HEK293 (cell line): Measurements from ENCODE around the gene PPM1L.

Experiments
- GLIS1 ChIP-seq: fragments of 450-650 bp; formaldehyde crosslinking; IDR thresholded peaks from 2 replicates; pipeline ENCODE4 v1.5.1; 2016; ENCODE audit warnings: missing biosample characterization, missing genetic modification characterization
- GLIS2 ChIP-seq: fragments of 450-650 bp; formaldehyde crosslinking; IDR thresholded peaks from 2 replicates; pipeline ENCODE4 v1.5.1; 2016; ENCODE audit warnings: missing biosample characterization, missing genetic modification characterization
- HOXA7 ChIP-seq: sonication (generic); formaldehyde crosslinking; IDR thresholded peaks from 2 replicates; pipeline ENCODE4 v1.8.1; 2022; ENCODE audit warnings: missing genetic modification reagents, borderline replicate concordance
- HOXD13 ChIP-seq: sonication (generic); formaldehyde crosslinking; IDR thresholded peaks from 2 replicates; pipeline ENCODE4 v1.8.0; 2022; ENCODE audit warnings: missing genetic modification reagents, borderline replicate concordance
- KLF1 ChIP-seq: fragments of 450-650 bp; formaldehyde crosslinking; IDR thresholded peaks from 2 replicates; pipeline ENCODE4 v1.5.1; 2016; ENCODE audit warnings: missing biosample characterization, missing genetic modification characterization
- PRDM1 ChIP-seq: fragments of 450-650 bp; formaldehyde crosslinking; IDR thresholded peaks from 2 replicates; pipeline ENCODE4; 2016; ENCODE audit warnings: missing biosample characterization, missing genetic modification characterization
- RBAK ChIP-seq: fragments of 450-650 bp; formaldehyde crosslinking; IDR thresholded peaks from 2 replicates; pipeline ENCODE4 v1.5.1; 2016; ENCODE audit warnings: missing biosample characterization, missing genetic modification characterization
- TCF7L2 ChIP-seq: IDR thresholded peaks from 2 replicates; pipeline ENCODE4 v1.6.1; 2011; ENCODE audit warnings: low read depth, mild to moderate bottlenecking, inconsistent platforms, low read length, moderate library complexity, borderline replicate concordance
- WT1 ChIP-seq: fragments of 450-650 bp; formaldehyde crosslinking; IDR thresholded peaks from 2 replicates; pipeline ENCODE4 v1.5.1; 2016; ENCODE audit warnings: missing biosample characterization, missing genetic modification characterization
- ZBTB20 ChIP-seq: fragments of 450-650 bp; formaldehyde crosslinking; IDR thresholded peaks from 2 replicates; pipeline ENCODE4 v1.5.1; 2016; ENCODE audit warnings: missing biosample characterization, missing genetic modification characterization
- ZFP37 ChIP-seq: fragments of 450-650 bp; formaldehyde crosslinking; IDR thresholded peaks from 2 replicates; pipeline ENCODE4 v1.5.1; 2016; ENCODE audit warnings: missing biosample characterization, missing genetic modification characterization
- ZFP41 ChIP-seq: fragments of 450-650 bp; formaldehyde crosslinking; IDR thresholded peaks from 2 replicates; pipeline ENCODE4 v1.5.1; 2016; ENCODE audit warnings: missing biosample characterization, missing genetic modification characterization, borderline replicate concordance
- ZNF121 ChIP-seq: fragments of 450-650 bp; formaldehyde crosslinking; IDR thresholded peaks from 2 replicates; pipeline ENCODE4 v1.5.1; 2016; ENCODE audit warnings: missing biosample characterization, missing genetic modification characterization
- ZNF140 ChIP-seq: fragments of 450-650 bp; formaldehyde crosslinking; IDR thresholded peaks from 2 replicates; pipeline ENCODE4 v1.5.1; 2016; ENCODE audit warnings: missing biosample characterization, missing genetic modification characterization
- ZNF157 ChIP-seq: fragments of 450-650 bp; formaldehyde crosslinking; IDR thresholded peaks from 2 replicates; pipeline ENCODE4 v1.5.1; 2016; ENCODE audit warnings: missing biosample characterization, missing genetic modification characterization
- ZNF174 ChIP-seq: fragments of 450-650 bp; formaldehyde crosslinking; IDR thresholded peaks from 2 replicates; pipeline ENCODE4 v1.5.0; 2017; ENCODE audit warnings: missing biosample characterization, mild to moderate bottlenecking, missing genetic modification characterization
- ZNF2 ChIP-seq: fragments of 450-650 bp; formaldehyde crosslinking; IDR thresholded peaks from 2 replicates; pipeline ENCODE4 v1.5.1; 2016; ENCODE audit warnings: missing biosample characterization, missing genetic modification characterization
- ZNF239 ChIP-seq: fragments of 450-650 bp; formaldehyde crosslinking; IDR thresholded peaks from 2 replicates; pipeline ENCODE4 v1.5.1; 2016; ENCODE audit warnings: missing biosample characterization, missing genetic modification characterization
- ZNF335 ChIP-seq: fragments of 450-650 bp; formaldehyde crosslinking; conservative IDR thresholded peaks from 2 replicates; pipeline ENCODE4 v1.5.1; 2016; ENCODE audit warnings: missing biosample characterization, missing genetic modification characterization
- ZNF366 ChIP-seq: fragments of 450-650 bp; formaldehyde crosslinking; conservative IDR thresholded peaks from 2 replicates; pipeline ENCODE4 v1.5.1; 2016; ENCODE audit warnings: missing biosample characterization, missing genetic modification characterization
- ZNF600 ChIP-seq: fragments of 450-650 bp; formaldehyde crosslinking; IDR thresholded peaks from 2 replicates; pipeline ENCODE4 v1.5.1; 2016; ENCODE audit warnings: missing biosample characterization, missing genetic modification characterization
- ZNF621 ChIP-seq: fragments of 450-650 bp; formaldehyde crosslinking; IDR thresholded peaks from 2 replicates; pipeline ENCODE4 v1.5.1; 2017; ENCODE audit warnings: missing biosample characterization, missing genetic modification characterization
- ZNF658 ChIP-seq: fragments of 450-650 bp; formaldehyde crosslinking; IDR thresholded peaks from 2 replicates; pipeline ENCODE4; 2016; ENCODE audit warnings: missing biosample characterization, missing genetic modification characterization
- ZNF664 ChIP-seq: fragments of 450-650 bp; formaldehyde crosslinking; IDR thresholded peaks from 2 replicates; pipeline ENCODE4 v1.5.1; 2016; ENCODE audit warnings: missing biosample characterization, missing genetic modification characterization
- ZNF670 ChIP-seq: fragments of 450-650 bp; formaldehyde crosslinking; IDR thresholded peaks from 2 replicates; pipeline ENCODE4 v1.5.1; 2016; ENCODE audit warnings: missing biosample characterization, missing genetic modification characterization, low read depth
- ZNF747 ChIP-seq: fragments of 450-650 bp; formaldehyde crosslinking; IDR thresholded peaks from 2 replicates; pipeline ENCODE4 v1.5.1; 2016; ENCODE audit warnings: missing biosample characterization, missing genetic modification characterization
- ZNF76 ChIP-seq: fragments of 450-650 bp; formaldehyde crosslinking; IDR thresholded peaks from 2 replicates; pipeline ENCODE4; 2016; ENCODE audit warnings: low read depth, missing biosample characterization, missing genetic modification characterization, borderline replicate concordance
- ZNF768 ChIP-seq: fragments of 450-650 bp; formaldehyde crosslinking; IDR thresholded peaks from 2 replicates; pipeline ENCODE4 v1.5.1; 2018; ENCODE audit warnings: missing biosample characterization, mild to moderate bottlenecking, missing genetic modification characterization
- ZNF791 ChIP-seq: fragments of 450-650 bp; formaldehyde crosslinking; IDR thresholded peaks from 2 replicates; pipeline ENCODE4 v1.5.1; 2016; ENCODE audit warnings: missing biosample characterization, missing genetic modification characterization
- TF ChIP-seq, protein P1 (sequence below): fragments of 450-650 bp; formaldehyde crosslinking; IDR thresholded peaks from 2 replicates; pipeline ENCODE4 v1.5.1; 2016; ENCODE audit warnings: missing biosample characterization, missing genetic modification characterization
- TF ChIP-seq, protein P2 (sequence below): fragments of 450-650 bp; formaldehyde crosslinking; IDR thresholded peaks from 2 replicates; pipeline ENCODE4 v1.5.1; 2016; ENCODE audit warnings: missing biosample characterization, missing genetic modification characterization
- TF ChIP-seq, protein P3 (sequence below): fragments of 450-650 bp; formaldehyde crosslinking; IDR thresholded peaks from 2 replicates; pipeline ENCODE4 v1.5.1; 2016; ENCODE audit warnings: missing biosample characterization, missing genetic modification characterization
- TF ChIP-seq, protein P4 (sequence below): fragments of 450-650 bp; formaldehyde crosslinking; IDR thresholded peaks from 2 replicates; pipeline ENCODE4 v1.5.1; 2016; ENCODE audit warnings: missing biosample characterization, missing genetic modification characterization
- TF ChIP-seq, protein P5 (sequence below): fragments of 450-650 bp; formaldehyde crosslinking; IDR thresholded peaks from 2 replicates; pipeline ENCODE4 v1.5.1; 2016; ENCODE audit warnings: missing biosample characterization, missing genetic modification characterization

PPM1L gene

DNA sequence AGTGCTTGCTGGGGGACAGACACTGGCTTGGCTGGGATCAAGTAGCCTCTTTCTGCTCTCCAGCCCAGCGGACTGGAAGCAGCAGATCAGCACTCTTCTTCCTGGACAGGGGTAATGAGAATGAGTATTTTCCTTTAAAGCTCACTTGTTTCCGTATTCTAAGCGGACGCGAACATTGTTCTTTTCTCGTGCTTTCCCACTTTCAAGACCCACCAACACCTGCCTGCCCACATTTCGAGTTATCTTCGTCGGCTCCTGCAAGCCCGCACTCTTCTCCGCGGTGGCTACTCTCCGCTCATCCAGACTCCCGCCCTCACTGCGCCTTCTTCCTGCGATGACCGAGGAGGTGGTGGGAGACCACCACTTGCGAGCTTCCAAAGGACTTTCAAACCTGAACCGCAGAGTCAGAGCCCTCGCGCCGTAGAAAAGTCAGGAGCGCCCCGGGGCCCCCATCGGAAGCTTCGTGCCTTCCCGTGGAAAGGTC is 1.6 kb upstream of the PPM1L start (continued):
- TF ChIP-seq, protein P1, sequence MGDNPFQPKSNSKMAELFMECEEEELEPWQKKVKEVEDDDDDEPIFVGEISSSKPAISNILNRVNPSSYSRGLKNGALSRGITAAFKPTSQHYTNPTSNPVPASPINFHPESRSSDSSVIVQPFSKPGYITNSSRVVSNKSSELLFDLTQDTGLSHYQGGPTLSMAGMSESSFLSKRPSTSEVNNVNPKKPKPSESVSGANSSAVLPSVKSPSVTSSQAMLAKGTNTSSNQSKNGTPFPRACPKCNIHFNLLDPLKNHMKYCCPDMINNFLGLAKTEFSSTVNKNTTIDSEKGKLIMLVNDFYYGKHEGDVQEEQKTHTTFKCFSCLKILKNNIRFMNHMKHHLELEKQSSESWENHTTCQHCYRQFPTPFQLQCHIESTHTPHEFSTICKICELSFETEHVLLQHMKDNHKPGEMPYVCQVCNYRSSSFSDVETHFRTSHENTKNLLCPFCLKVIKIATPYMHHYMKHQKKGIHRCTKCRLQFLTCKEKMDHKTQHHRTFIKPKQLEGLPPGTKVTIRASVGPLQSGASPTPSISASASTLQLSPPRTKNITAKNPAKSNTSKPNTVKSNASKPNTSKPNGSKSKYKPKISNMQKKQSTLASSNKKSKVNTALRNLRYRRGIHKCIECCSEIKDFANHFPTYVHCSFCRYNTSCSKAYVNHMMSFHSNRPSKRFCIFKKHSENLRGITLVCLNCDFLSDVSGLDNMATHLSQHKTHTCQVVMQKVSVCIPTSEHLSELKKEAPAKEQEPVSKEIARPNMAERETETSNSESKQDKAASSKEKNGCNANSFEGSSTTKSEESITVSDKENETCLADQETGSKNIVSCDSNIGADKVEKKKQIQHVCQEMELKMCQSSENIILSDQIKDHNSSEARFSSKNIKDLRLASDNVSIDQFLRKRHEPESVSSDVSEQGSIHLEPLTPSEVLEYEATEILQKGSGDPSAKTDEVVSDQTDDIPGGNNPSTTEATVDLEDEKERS (tag by site-specific recombination), result no peak
- TF ChIP-seq ZFP41, result no peak
- no peak for TF ChIP-seq ZNF121
- no peak for TF ChIP-seq ZNF140 (tag by site-specific recombination)
- no peak for TF ChIP-seq WT1 (tag by site-specific recombination)
- TF ChIP-seq ZNF366, result peak; percentile 9; the same call in 1 of the 2 replicates
- no peak for TF ChIP-seq ZNF768 (tag by site-specific recombination)
- no peak for TF ChIP-seq HOXA7 (CRISPR knock-in tag)
- TF ChIP-seq ZNF157 (tag by site-specific recombination), result no peak
- peak; percentile 26; the same call in 1 of the 2 replicates for TF ChIP-seq GLIS1 (tag by site-specific recombination)
- TF ChIP-seq, protein P2, sequence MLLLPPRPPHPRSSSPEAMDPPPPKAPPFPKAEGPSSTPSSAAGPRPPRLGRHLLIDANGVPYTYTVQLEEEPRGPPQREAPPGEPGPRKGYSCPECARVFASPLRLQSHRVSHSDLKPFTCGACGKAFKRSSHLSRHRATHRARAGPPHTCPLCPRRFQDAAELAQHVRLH (tag by site-specific recombination), result no peak
- TF ChIP-seq, protein P3, sequence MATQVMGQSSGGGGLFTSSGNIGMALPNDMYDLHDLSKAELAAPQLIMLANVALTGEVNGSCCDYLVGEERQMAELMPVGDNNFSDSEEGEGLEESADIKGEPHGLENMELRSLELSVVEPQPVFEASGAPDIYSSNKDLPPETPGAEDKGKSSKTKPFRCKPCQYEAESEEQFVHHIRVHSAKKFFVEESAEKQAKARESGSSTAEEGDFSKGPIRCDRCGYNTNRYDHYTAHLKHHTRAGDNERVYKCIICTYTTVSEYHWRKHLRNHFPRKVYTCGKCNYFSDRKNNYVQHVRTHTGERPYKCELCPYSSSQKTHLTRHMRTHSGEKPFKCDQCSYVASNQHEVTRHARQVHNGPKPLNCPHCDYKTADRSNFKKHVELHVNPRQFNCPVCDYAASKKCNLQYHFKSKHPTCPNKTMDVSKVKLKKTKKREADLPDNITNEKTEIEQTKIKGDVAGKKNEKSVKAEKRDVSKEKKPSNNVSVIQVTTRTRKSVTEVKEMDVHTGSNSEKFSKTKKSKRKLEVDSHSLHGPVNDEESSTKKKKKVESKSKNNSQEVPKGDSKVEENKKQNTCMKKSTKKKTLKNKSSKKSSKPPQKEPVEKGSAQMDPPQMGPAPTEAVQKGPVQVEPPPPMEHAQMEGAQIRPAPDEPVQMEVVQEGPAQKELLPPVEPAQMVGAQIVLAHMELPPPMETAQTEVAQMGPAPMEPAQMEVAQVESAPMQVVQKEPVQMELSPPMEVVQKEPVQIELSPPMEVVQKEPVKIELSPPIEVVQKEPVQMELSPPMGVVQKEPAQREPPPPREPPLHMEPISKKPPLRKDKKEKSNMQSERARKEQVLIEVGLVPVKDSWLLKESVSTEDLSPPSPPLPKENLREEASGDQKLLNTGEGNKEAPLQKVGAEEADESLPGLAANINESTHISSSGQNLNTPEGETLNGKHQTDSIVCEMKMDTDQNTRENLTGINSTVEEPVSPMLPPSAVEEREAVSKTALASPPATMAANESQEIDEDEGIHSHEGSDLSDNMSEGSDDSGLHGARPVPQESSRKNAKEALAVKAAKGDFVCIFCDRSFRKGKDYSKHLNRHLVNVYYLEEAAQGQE (tag by site-specific recombination), result peak; percentile 96
- TF ChIP-seq, protein P4, sequence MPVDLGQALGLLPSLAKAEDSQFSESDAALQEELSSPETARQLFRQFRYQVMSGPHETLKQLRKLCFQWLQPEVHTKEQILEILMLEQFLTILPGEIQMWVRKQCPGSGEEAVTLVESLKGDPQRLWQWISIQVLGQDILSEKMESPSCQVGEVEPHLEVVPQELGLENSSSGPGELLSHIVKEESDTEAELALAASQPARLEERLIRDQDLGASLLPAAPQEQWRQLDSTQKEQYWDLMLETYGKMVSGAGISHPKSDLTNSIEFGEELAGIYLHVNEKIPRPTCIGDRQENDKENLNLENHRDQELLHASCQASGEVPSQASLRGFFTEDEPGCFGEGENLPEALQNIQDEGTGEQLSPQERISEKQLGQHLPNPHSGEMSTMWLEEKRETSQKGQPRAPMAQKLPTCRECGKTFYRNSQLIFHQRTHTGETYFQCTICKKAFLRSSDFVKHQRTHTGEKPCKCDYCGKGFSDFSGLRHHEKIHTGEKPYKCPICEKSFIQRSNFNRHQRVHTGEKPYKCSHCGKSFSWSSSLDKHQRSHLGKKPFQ (tag by site-specific recombination), result no peak
- no peak for TF ChIP-seq RBAK (tag by site-specific recombination)
- no peak for TF ChIP-seq ZFP37 (tag by site-specific recombination)
- no peak for TF ChIP-seq HOXD13 (CRISPR knock-in tag)
- TF ChIP-seq ZNF664 (tag by site-specific recombination), result no peak
- TF ChIP-seq ZNF174 (tag by site-specific recombination), result no peak
- no peak for TF ChIP-seq ZNF791 (tag by site-specific recombination)
- TF ChIP-seq ZNF600, result peak; percentile 46
- no peak for TF ChIP-seq ZNF621
- no peak for TF ChIP-seq TCF7L2
- no peak for TF ChIP-seq ZNF76 (tag by site-specific recombination)
- no peak for TF ChIP-seq KLF1
- peak; percentile 67 for TF ChIP-seq ZNF335 (tag by site-specific recombination)
- no peak for TF ChIP-seq ZNF658 (tag by site-specific recombination)
- TF ChIP-seq GLIS2 (tag by site-specific recombination), result peak; percentile 21; the same call in 1 of the 2 replicates
- no peak for TF ChIP-seq ZNF2 (tag by site-specific recombination)
- peak; percentile 80 for TF ChIP-seq PRDM1 (tag by site-specific recombination)
- TF ChIP-seq, protein P5, sequence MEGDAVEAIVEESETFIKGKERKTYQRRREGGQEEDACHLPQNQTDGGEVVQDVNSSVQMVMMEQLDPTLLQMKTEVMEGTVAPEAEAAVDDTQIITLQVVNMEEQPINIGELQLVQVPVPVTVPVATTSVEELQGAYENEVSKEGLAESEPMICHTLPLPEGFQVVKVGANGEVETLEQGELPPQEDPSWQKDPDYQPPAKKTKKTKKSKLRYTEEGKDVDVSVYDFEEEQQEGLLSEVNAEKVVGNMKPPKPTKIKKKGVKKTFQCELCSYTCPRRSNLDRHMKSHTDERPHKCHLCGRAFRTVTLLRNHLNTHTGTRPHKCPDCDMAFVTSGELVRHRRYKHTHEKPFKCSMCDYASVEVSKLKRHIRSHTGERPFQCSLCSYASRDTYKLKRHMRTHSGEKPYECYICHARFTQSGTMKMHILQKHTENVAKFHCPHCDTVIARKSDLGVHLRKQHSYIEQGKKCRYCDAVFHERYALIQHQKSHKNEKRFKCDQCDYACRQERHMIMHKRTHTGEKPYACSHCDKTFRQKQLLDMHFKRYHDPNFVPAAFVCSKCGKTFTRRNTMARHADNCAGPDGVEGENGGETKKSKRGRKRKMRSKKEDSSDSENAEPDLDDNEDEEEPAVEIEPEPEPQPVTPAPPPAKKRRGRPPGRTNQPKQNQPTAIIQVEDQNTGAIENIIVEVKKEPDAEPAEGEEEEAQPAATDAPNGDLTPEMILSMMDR (tag by site-specific recombination), result no peak
- no peak for TF ChIP-seq ZNF239
- peak; percentile 76 for TF ChIP-seq ZBTB20 (tag by site-specific recombination)
- TF ChIP-seq ZNF670, result no peak
- TF ChIP-seq ZNF747, result no peak
